Measurements from ENCODE around the gene TAF9.

DNA sequence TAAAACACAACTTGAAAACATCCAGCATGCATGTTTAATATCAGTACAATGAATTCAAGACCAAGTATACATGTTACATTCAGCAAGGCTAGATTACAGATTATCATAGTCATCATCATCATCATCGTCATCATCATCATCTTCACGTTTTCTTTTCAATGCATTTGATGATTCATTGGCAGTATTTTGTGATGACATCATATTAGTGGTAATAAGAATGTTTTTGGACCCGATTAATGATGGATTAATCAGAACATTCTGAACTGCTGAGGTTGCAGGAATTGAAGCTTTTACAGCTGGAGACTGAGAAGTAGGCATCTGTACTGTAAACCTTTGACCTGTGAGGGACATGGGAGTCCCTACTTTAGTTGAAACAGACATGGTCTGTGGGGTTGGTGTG lies 4.5 kb downstream of the TAF9 start:
- TF ChIP-seq, protein P1, sequence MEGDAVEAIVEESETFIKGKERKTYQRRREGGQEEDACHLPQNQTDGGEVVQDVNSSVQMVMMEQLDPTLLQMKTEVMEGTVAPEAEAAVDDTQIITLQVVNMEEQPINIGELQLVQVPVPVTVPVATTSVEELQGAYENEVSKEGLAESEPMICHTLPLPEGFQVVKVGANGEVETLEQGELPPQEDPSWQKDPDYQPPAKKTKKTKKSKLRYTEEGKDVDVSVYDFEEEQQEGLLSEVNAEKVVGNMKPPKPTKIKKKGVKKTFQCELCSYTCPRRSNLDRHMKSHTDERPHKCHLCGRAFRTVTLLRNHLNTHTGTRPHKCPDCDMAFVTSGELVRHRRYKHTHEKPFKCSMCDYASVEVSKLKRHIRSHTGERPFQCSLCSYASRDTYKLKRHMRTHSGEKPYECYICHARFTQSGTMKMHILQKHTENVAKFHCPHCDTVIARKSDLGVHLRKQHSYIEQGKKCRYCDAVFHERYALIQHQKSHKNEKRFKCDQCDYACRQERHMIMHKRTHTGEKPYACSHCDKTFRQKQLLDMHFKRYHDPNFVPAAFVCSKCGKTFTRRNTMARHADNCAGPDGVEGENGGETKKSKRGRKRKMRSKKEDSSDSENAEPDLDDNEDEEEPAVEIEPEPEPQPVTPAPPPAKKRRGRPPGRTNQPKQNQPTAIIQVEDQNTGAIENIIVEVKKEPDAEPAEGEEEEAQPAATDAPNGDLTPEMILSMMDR (conservative IDR thresholded peaks at IDR 0.05; ENCODE audit: low read length): no peak
- no peak for TF ChIP-seq EZH2phosphoT487 (IDR thresholded peaks at IDR 0.05; ENCODE audit: borderline replicate concordance, low read depth, low read length)

All from OCI-LY7 (cell line).